Measurements from ENCODE around the gene HDAC7.

Gene HDAC7

GRCh38 chr12:47791351-47791746 is 28.4 kb downstream of the HDAC7 start:
- no peak for DNase-seq

- DNase-seq: no peak
These were observed 28.9 kb downstream of the HDAC7 start for GRCh38 chr12:47790676-47791350.

DNA sequence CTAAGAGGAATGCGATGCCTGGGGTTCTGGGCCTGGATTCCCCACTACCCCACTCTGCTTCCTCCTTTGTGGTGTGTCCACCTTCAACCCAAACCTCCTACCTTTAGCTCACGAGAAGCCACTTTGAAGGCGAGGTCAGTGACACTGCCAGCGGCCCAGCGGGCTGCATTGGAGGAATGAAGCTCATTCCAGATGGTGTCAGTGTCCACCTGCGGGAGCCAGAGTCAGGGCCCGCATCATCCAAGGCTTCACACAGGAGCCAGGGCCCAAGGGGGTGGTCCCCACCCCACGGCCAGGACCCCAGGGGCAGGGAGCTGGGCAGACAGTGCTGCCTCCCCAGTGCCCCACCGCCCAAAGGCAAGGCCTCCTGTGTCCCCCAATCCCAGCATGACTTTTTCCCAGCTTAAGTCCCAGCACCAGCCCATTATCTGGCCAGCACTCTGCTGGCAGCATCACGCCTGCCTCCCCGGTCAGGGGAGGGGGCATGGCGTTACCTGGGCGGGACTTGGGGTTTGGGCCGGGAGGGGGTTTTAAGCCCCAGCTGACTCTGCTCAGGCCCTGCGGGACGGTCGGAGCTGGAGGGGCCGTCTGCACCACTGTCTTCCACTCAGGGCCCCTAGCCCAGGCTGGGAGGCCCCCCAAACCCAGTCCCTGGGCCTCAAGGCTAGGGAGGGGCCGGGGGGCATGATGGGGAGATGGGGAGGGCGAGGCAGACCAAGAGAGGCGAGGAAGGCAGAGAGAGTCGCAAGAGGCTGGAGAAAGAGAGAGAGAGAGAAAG is 29.8 kb downstream of the HDAC7 start:
- no peak for DNase-seq

DNA sequence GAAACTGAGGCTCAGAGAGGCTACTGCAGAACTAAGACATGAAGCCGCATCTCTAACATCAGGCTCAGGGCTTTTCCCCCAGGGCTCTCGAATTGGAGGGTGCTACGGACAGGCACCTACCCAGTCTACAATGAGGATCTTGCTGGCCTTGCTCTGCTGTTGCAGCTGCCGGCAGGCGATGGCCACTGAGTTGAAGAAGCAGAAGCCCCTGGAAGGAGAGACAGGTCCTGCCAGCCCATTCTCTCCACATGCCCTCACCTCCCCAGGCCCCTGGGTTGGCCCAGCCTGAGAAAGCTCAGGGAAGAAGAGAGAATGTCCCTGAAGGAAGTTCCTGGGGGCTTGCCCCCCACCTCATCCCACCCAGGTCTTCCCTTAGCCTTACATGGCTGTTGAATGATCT is 30.6 kb downstream of the HDAC7 start:
- DNase-seq: no peak

DNA sequence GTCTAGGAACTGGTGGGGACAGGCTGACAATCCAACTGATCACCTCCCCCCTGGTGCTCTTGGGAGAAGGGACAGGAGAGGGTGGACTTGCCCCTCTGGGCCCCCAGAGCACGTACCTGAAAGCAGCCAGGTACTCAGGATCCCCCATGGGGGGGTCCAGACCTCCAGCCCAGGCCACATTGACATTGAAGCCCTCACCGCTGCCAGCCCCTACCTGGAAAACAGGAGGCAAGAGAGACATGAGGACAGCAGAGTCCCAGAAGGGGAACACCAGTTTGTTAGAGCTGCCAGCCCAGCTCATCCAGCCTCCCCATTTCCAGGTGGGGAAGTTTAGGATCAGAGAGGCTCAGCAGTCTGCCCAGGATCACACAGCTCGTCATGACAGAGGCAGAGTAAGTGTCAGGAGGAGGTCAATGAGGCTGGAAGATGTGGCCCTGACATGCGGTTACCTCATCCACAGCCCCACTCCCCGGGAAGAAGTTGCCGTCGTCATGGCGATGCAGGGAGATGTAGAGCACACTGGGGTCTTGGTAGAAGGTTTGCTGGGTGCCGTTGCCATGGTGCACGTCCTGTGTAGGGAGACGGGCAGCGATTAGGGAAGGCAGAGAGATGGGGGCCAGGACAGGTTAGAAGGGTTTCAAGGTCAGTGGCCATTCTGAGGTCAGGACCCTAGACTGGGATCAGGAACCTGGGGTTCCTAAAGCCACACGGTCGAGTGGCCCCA is 31.9 kb downstream of the HDAC7 start:
- no peak for DNase-seq

DNA sequence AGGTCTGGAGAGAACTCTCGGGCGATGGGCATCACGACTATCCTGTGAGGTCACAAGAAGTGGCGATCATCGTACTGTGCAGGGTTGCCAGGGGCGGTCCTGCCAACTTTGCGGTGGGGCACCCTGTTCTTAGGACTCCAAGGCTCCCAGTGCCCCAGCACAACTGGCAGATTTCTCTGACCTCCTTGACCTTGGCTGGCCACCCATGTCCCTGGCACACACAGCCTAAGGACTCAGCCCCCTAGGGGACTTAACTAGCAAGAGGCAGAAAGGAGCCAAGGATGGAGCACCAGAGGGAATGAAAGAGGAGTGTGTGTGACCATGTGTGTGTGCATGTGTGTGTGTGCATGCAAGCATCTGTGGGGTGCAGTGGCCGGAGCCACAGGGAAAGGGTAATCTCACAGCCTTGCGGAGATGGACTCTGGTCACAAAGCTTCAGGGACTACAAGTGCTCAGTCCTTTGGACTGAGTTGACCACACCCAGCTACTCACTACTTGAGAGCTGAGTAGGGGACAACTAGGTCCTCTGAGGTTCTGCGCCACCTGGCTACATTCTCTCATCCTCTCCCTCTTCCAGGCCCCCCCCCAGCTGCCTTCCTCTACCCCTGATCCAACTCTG is 32.9 kb downstream of the HDAC7 start:
- no peak for DNase-seq

DNA sequence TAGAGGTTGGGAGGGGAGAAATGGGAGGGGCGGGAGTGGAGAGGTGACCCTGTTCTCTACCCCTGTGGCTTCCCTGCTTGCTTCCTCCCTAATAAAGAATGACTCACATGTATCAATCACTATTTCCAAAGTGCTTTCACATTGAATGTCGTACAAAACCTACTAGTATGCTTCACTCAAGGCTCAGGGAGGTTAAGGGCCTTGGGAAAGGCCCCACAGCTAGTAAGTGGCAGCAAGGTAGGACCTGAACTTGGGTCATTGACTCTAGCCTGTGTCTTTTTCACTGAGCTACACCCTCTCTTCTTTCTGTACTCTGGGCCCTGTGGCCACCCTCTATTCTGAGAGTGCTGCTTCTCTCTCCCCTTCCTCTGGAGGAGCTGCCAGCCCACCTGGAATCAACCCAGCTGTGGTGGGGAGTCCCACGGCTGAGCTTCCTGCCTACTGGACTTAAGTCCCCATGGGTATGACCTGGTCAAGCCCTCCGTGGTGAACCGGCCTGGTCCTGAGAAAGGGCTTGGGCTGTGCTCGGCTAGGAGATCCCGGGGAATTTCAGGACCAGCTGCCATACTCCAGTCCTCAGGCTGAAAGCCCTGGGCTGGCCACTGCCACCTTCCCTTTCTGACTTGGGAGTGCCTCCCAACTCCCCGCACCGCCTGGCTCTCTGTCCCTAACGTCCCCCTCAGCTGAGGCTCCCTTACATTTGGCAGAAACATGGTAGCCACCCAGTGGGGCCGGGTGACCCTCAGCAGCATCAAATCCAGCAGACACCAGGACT is 33.6 kb downstream of the HDAC7 start:
- no peak for DNase-seq

GRCh38 chr12:47785036-47785886 is 34.4 kb downstream of the HDAC7 start:
- DNase-seq: no peak

DNA sequence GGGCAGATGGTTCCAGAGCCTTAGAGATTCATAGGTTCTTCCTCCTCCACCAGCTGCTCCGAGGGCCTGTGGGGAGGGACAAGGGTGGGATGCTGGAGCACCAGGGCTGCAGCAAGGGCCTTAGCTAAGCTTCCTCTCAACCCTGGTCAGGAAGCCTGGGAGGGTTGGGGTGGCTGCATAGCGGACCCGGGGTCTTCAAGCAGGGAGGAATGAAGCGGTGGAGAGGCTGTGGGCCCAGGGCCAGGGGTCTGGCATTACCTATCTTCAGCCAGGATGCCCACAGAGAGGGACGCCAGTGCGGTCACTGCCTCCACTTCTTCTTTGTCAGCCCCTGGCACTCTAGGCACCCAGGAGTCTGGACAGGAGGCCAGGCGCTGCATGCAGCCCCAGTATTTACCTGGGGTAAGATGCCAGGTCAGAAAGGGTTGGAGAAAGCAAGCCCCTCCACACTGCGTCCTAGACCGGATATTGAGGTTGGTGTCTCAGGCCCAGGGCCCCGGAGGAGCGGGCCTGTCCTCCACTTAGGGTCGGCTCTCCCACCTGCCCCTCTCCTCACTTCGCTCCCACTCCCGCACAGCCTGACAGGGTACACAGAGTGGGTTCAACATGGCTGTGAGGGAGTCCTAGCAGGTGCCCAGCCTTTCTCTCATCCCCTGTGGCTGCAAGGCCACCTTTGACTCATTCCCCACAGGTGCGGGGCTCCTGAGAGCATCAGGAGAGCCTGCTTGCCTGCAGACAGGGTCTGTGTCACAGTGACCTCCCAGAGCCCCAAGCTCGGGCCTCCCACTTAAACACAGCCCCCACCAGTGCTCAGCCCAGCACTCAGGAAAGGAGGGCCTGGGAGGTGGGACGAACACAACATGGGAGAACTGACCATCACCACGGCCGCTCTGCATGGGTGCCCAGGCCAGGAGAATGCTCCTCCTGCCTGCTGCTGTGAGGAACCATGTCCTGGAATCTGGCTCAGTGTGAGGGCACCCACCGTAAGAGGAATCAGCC is 35.6 kb downstream of the HDAC7 start:
- DNase-seq: no peak

- no peak for DNase-seq
These were observed 36.5 kb downstream of the HDAC7 start for GRCh38 chr12:47783024-47783755.

- DNase-seq: no peak
These were observed 37.3 kb downstream of the HDAC7 start for GRCh38 chr12:47782372-47782770.

DNA sequence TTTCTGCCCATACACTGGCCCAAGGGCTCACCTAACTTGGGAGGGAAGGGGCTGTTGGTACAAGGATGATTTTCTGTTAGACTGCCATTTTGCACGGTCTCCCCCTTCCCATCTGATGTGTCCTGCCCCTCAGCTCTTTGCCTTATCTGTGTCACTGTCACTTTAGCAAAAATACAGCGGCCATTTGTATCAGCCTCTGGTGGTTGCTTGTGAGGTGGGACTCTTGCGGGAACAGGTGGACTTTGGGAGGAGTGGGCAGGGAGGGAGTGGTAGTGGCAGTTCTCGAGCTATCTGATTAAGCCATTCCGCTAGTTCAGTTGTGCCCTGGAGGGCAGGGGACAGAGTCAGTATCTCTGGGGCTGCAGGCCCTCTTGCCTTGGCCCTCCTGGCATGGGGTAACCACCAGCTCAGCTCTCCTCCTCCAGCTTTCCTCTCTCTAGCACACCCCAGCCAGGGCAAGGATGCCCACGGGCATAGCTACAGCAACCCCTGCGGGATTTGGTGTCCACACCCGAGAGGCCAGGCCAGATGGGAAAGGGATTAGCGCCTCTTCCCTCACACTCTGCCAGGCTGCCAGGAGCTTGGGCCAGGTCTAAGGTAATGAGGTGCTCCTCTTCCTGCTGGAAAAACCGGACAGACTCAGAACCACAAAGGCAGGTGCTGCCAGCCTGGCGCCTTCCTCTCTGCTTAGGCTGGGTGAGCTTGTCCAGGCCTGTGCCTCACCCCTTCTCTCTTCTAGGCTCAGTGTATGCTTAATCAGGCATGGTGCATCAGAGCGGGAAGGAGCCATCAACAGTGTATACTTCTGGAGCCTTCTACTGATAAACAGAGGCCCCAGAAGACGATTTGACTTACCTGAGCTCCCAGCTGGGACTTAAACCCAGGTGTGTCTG is 38.0 kb downstream of the HDAC7 start:
- no peak for DNase-seq

GRCh38 chr12:47779943-47780504 is 39.7 kb downstream of the HDAC7 start:
- DNase-seq: no peak

- DNase-seq: peak; percentile 83
These were observed 40.3 kb downstream of the HDAC7 start for GRCh38 chr12:47779301-47779942.

DNA sequence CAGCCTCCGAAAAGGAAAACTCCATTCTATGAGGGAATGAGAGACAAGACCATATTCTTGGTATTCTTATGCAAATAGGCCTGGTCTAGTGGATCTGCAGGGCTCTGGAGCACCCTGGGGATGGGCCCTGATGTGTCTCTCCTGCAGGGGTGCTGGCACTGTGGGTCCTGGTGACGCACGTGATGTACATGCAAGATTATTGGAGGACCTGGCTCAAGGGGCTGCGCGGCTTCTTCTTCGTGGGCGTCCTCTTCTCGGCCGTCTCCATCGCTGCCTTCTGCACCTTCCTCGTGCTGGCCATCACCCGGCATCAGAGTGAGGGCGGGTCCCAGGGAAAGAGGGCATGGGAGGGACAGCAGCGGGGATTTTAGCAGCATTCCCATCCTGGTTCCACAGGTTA is 40.8 kb downstream of the HDAC7 start:
- DNase-seq: no peak

GRCh38 chr12:47777741-47778558 is 41.8 kb downstream of the HDAC7 start:
- no peak for DNase-seq

DNA sequence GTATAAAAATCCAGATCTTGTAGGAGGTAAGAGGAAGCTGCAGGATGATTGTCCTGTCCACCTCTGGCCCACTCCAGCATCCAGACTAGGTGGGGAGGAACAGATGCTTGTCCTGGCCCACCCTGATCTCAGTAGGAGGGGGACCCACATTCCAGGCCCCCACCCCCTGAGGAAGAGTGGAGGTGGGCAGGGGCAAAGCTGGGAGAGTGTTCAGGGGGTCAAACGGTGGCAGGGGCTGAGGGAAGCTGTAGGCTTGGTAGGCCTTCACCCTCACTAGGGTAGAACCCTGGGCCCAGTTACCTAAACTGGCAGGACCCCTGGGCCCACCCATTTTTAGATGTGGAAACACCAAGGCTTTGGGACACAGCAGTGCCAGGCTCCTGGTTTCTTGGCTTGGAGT is 42.6 kb downstream of the HDAC7 start:
- no peak for DNase-seq

Data from NCI-H1694 (cell line).